Measurements from ENCODE around the gene CMC2. TPM values are rescaled to one million over a fixed set of nuclear protein-coding genes. Genes with fewer than 3 reads are reported as not detected.

Gene CMC2
- total and polyA plus RNA-seq, 2 of the 8 experiments (the other 6 are each of a cell fraction or from before 2014, with no cell fraction given), result 66.6 to 116 TPM

- WGBS, 2 experiments (ENCODE audit: extremely low coverage in 1 of 2, insufficient coverage in 1 of 2, insufficient read length in 1 of 2, insufficient replicate concordance in 2 of 2, low coverage in 1 of 2, low lambda C conversion rate in 2 of 2, missing lambda C conversion rate in 1 of 2), result 92 to 100% methylated on average over 1 to 4 of the region's 4 CpGs
- no peak for TF ChIP-seq ATF2 (IDR thresholded peaks at IDR 0.05; ENCODE audit: low read length)
- no peak for TF ChIP-seq EGR1 (IDR thresholded peaks at IDR 0.05; ENCODE audit: borderline replicate concordance, low read depth, low read length)
- TF ChIP-seq E2F6 (IDR thresholded peaks at IDR 0.05), result no peak
- no peak for TF ChIP-seq RFX5 (IDR thresholded peaks at IDR 0.05; ENCODE audit: borderline replicate concordance, low read depth, low read length)
- no peak for TF ChIP-seq BACH1 (IDR thresholded peaks at IDR 0.05; ENCODE audit: low read length)
- no peak for TF ChIP-seq SIN3A (conservative IDR thresholded peaks at IDR 0.05 in 1 of 2, IDR thresholded peaks at IDR 0.05 in 1 of 2; ENCODE audit: low read depth in 1 of 2, low read length in 2 of 2)
- no peak for TF ChIP-seq CREB1 (IDR thresholded peaks at IDR 0.05)
- no peak for TF ChIP-seq POLR2AphosphoS5 (IDR thresholded peaks at IDR 0.05; ENCODE audit: low read depth, low read length)
- TF ChIP-seq RBBP5 (IDR thresholded peaks at IDR 0.05; ENCODE audit: borderline replicate concordance, low read depth, low read length), result no peak
- TF ChIP-seq USF2 (IDR thresholded peaks at IDR 0.05; ENCODE audit: low read length), result no peak
- H4K8ac ChIP-seq (ENCODE audit: extremely low read depth, insufficient read depth, low read length), result no peak overlapping the region
- H2BK15ac ChIP-seq (ENCODE audit: low read length), result no peak overlapping the region
- no peak overlapping the region for H3K27ac ChIP-seq (ENCODE audit: low read depth, low read length)
- H3K36me3 ChIP-seq (ENCODE audit: control insufficient read depth in 2 of 4, insufficient read depth in 4 of 4, low read length in 3 of 4), result no peaks in the 10 kb centered on the region
- H3K23ac ChIP-seq (ENCODE audit: insufficient read length), result no peak overlapping the region
- H3K23me2 ChIP-seq (ENCODE audit: low read depth, low read length), result peaks cover 6% of the 10 kb centered on the region; the same call in 1 of the 2 replicates
- POLR2A ChIA-PET (ENCODE audit: partially characterized antibody), result no interaction called here
- no peak overlapping the region for H3K18ac ChIP-seq (ENCODE audit: extremely low read depth, low read length)
- no peak overlapping the region for H2BK12ac ChIP-seq (ENCODE audit: low read depth, low read length)
- H3K27me3 ChIP-seq (replicated peaks in 1 of 4; ENCODE audit: control insufficient read depth in 3 of 4, extremely low read depth in 1 of 4, insufficient read depth in 3 of 4, low read length in 3 of 4), result no peaks in the 10 kb centered on the region
- no peak for DNase-seq (ENCODE audit: low read depth in 1 of 2, low spot score in 2 of 2)
- peaks cover 6 to 81% of the 10 kb centered on the region in 2 experiments for H3K79me2 ChIP-seq (ENCODE audit: control insufficient read depth in 1 of 2, insufficient read depth in 2 of 2, low read length in 2 of 2)
- no peak overlapping the region for H3K4me2 ChIP-seq (ENCODE audit: insufficient read depth in 1 of 2, low read depth in 2 of 2, low read length in 2 of 2)
- peaks cover 0 to 9% of the 10 kb centered on the region in 2 experiments for H4K20me1 ChIP-seq (replicated peaks in 1 of 2; ENCODE audit: control insufficient read depth in 1 of 2, insufficient read depth in 2 of 2, low read length in 2 of 2)
- no peak overlapping the region for H2AK5ac ChIP-seq (ENCODE audit: low read depth, low read length)
- no peak overlapping the region for H3K4me3 ChIP-seq (ENCODE audit: extremely low read depth in 1 of 4, insufficient read depth in 2 of 4, low read depth in 3 of 4, low read length in 4 of 4)
- H2BK5ac ChIP-seq (ENCODE audit: low read depth, low read length), result no peak overlapping the region
- H3K14ac ChIP-seq (ENCODE audit: insufficient read length), result no peak overlapping the region
- CTCF ChIA-PET (ENCODE audit: partially characterized antibody), result interaction anchor here (1.4 to 7.1 kb wide), 3 partner anchors 13 to 79 kb away, joined by 5 to 83 read pairs (median 9); no protein-coding TSS in a partner anchor
- no peak for FAIRE-seq
- no peak overlapping the region for H2BK120ac ChIP-seq (replicated peaks; ENCODE audit: low read depth, low read length)
- H3K79me1 ChIP-seq (ENCODE audit: low read depth, low read length), result peaks cover 4% of the 10 kb centered on the region; the same call in 1 of the 2 replicates
- peaks cover 0 to 5% (median 2%) of the 10 kb centered on the region in 4 experiments; a peak in 1 of 7 replicates for H3K4me1 ChIP-seq (replicated peaks in 1 of 4; ENCODE audit: control insufficient read depth in 3 of 4, insufficient read depth in 4 of 4, low read length in 3 of 4)
- no peak overlapping the region for H3K56ac ChIP-seq (replicated peaks; ENCODE audit: insufficient read length, low read depth, low read length)
- no peak overlapping the region for H4K91ac ChIP-seq (replicated peaks; ENCODE audit: insufficient read length, low read length)
- no peak overlapping the region for H2BK20ac ChIP-seq (ENCODE audit: low read length)
- no peaks in the 10 kb centered on the region for H3K9me3 ChIP-seq (ENCODE audit: insufficient read depth in 2 of 2, low read depth in 1 of 2, low read length in 1 of 2)
- no peak overlapping the region for H3K9ac ChIP-seq (replicated peaks in 1 of 4; ENCODE audit: extremely low read depth in 1 of 4, low read depth in 3 of 4, low read length in 3 of 4)
- no peak overlapping the region for H2AFZ ChIP-seq (ENCODE audit: low read length)
- H3K4ac ChIP-seq (replicated peaks; ENCODE audit: insufficient read length, low read depth, low read length), result no peak overlapping the region
- H4K5ac ChIP-seq (ENCODE audit: insufficient read length, low read depth, low read length), result no peak overlapping the region
These were observed 3.6 kb downstream of the CMC2 start for GRCh38 chr16:81003064-81003463.
